Stimulated activated CD8-positive, alpha-beta memory T cell treated with anti-CD3 and anti-CD28 coated beads, Interleukin-7, amount 100 ng/mL, for 4 hours (primary cell): ENCODE measurements around the gene GAREM1.
"Not testable (repeated sequence)": the region's sequence is repeated elsewhere in the genome, so short reads cannot be mapped to it uniquely, and the experiment has no call there.

Source experiments
- DNase-seq, 2 donors: peaks; one replicate each; pipeline ENCODE4 v3.0.0-alpha.2; 2020; ENCODE audit warnings: low read depth in 2 of 2

The GAREM1 gene

DNA sequence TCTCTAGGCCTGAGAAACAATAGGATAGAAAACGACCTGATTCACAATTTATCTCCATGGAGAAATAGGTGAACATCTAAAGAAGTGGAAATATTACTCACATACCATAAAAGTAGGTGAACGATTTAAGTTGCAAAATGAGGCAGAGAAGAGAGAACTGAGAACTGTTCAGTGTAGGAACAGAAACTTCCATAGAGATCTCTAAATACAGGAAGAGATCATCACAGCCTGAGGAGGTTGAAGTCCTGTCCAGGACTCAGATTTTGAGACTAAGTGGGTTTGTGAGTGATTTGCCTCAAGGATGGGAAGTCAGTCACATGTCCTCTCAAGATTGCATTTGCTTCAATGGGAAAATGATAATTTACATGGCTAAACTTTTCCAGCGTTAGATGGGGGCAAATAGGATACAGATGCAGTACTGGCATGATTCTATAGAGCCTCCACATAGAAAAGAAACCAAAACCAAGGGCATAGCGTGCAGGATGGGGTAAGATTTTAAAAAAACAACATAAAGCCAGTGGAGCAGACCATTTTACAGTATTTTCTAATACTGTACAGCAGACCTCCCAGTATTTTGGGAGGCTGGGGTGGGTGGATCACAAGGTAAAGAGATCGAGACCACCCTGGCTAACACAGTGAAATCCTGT lies 212.0 kb downstream of the GAREM1 start:
- no peak for DNase-seq

DNA sequence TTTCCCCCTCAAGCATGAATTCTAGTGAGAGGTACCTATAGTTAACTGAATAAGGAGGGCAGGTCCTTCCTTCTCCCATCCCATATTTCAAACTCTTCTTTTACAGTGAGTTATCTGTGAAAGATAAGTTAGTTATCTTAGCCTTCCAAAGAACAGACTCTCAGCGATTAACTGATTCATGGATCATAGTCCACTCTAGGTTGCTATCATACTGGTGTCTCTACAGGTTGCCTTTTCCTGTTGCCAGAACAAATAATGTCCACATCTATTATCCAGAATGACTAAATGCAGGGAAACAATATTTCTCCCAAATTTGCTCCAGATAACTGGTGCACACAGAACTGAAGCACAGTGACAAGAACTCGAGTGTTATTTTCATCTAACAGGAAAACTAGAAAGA lies 212.5 kb downstream of the GAREM1 start:
- DNase-seq, result no peak

DNA sequence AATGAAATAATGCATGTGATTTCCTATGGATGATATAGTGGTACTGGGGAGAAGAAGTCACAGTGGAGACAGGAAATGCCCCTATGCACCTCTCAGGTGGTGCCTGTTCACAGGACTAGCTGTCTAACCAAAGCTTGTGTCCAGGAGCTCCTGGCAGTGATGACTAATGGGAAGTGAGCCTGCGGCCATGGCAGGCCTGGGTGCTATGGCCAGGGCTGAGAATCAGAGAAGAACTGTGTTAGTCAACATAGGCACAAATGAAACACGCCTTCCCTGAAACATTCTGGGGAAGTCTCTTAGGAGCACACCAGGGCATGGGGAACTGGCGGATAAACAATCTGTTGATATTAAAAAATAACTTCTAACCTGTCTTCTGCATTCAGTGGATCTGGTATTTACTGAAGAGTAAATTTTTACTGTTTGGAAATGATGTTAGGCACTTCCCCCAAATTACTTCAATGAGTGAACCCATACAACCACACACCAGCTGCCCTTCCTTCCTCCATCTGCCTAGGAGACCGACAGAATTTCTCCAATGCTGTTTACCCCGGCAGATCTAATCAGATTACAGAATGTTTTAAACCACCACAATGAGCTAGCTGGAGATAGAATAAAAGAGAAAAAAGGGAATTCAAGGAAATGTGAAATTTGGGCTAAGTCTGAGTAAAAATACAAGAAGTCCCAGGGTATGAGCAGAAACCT lies 213.4 kb downstream of the GAREM1 start:
- no peak for DNase-seq

DNA sequence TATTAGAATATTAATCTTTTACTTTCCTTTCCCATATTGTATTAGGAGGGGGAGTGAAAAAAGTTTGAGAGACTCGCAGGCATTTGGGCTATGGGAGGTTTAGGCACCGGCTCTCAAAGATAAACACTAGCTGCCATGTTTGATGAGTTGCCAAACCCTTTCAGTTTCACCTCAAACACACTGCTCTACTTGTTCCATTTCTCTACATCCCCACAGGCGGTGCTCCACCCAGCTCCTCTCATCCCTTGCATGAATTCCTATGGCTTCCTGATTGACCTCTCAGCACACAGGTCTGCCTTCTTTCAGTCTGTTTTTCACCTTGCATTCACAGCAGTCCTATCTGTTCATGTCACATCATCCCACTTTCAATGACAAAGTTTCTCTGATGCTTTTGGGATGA lies 215.1 kb downstream of the GAREM1 start:
- DNase-seq, result no peak

DNA sequence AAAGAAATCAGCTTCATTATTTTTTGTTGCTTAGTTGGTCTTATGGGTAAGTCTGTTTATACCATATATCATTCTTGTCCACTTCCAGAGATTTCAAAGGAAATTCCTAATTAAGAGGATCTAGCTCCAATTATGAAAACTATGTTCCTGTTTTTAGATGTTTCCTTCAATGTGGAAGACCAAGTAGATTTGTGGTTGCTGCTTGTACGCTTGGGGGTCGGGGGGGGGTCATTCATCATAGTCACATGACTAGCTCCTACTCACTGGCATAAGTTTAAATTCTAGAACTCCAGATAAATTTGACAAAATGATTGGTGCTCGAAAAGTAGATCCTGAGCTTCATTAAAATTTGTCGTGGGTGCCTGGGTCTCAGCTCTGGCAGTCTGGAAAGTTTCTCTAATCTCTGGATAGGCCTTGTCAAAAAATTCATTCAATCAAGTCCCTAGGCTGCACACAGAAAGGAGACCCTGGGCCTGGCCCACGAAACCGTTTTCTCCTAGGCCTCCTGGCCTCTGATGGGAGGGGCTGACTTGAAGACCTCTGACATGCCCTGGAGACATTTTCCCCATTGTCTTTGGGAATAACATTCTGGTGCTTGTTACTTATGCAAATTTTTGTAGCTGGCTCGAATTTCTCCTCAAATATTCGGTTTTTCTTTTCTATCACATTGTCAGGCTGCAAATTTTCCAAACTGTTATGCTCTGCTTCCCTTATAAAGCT lies 218.4 kb downstream of the GAREM1 start:
- no peak for DNase-seq

DNA sequence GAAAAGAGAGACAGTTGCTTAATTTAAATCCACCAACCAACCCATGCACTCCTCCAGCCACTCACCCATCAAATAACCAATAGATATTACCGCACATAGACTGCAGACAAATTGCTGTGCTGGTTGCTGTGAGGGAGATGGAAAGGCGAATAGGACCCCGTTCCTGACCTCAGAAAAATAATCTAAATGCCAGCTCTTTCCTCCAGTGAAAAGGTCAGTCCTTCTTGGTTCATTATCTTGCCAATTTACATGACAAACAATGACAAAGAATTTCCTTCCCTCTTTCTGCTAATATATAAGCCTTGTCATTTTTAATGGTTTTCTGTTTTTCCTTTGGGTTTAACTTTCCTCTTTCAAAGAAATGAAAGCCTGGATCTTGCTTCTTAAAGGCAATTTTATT lies 219.2 kb downstream of the GAREM1 start:
- no peak for DNase-seq

DNA sequence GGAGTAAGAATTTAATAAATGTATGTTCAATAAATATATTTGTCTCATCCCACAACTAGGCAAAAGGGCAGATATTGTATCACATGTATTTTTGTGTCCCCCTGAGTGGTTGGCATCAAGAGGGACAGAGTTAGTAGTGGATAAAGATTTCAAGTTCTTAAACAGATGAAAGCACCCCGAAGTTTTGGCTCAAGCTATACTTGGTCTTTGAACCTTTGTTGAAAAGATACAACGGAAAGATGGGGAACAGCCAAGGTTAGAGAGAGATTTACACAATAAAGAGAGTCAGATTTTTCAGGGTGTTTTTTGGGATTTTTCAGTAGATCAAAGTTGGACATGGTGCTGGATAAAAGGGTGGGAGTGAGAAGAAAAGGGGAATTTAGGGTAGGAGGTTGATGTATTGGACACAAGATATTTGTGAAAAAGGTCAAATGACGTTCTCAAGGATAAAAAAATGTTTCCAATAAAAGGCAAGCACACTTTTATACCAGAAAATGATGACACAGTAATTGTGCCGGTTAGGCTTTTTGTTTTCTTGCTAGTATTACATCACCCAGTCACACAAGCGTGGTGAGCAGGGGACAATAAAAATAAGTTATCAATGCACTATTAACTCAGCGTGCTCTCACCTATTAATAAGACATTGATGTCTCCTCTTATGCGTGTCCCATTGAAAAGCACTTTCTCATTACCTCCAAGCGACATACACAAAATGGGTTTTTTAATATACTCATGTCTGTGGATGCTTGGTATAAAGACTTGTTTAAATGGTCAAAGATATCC lies 221.3 kb downstream of the GAREM1 start:
- no peak for DNase-seq

DNA sequence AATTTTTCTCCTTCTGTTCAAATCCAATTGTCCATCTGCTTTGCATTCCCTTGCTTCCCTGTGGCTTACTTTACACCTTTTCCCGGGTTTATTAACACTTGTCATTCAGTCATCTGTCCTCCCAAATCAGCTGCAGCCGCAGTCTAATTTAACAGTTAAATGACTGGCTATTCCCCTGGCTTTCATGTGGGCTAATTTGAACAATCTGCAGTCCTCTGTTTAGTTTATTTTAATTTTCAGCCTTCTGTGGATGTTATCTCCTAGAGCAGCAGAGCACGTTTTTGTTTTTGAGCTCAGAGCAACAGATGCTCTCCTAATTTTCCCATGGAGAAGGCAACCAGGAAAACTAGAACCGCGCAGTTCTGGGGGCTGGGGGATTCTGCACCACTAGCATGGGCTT lies 225.8 kb downstream of the GAREM1 start:
- DNase-seq, result no peak

DNA sequence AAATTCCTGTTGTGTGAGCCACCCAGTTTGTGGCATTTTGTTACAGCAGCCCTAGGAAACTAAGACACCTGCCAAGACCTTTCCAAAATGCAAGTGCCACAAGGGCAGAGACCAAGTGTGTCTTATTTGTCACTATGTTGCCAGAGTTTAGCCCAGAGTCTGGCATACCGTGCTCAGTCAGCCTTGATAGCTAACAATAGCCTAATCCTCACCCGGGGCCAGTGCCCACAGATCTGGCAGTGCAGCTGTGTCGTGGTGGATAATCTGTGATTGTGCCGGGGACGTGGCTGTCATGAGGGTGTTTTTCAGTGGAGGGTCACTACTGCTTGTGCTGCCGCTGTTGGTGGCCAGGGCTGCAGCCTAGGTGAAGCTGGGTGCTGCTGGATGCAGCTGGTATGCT lies 227.3 kb downstream of the GAREM1 start:
- DNase-seq, result no peak

DNA sequence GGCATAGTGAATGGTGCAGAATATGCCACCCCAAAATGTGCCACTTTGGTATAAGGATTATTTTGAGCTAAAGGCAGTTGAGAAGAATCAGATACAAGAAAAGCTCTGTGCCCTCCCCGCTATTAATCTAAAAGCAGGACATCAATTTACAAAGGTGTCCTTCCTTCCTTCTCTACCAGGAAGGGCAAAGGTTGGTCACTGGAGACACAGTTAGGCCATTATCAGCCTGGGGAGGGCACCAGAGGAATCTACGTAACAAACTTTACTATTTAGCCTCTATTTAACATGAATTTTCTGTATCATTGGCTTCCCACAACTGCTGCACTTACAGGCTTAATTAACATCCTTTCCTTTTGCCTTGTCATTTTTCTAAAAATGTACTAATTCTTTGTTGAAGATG lies 228.3 kb downstream of the GAREM1 start:
- DNase-seq, result no peak

DNA sequence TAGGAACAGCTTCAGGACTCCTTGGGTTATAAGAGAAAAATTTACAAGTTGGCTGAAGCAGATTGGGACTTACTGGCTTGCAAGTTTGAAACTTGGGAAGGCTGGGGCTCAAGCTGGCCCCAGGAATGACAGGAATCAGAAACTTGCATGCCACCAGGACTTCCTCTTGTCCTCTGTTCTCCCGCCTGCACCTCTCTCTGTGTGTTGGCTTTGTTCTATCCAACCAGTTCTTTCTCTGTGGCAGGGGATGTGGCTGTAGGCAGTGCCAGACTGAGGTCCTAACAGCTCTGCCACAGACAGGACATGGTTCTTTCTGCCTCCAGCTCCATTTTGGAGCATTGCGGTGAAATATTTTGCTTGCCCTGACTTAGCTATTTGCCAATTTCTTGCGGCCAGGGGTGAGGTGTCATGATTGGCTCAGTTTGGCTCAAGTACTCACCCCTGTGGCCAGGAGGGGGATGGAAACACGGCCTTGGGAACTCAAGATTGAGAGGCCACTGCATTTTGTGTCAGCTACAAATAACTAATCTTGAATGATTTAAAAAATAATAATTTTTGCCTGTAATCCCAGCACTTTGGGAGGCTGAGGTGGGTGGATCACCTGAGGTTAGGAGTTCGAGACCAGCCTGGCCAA lies 231.9 kb downstream of the GAREM1 start:
- DNase-seq, result no peak

DNA sequence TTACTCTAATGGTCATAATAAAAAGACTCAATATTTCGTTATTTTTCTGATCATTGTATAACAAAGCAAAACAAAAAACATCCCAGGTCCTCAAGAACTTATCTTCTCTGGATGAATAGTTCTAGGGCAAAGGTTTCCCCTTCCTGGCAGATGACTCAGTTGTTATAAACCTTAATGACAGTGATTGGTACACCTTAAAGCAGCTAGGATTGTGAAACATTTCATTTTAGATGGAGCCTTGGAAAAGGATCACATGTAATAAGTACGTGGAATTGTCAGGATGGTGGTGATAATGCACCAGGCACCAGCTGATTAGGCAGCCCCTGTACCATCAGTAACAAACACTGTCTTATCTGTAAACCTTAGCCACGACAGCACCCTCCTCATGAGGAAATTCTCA lies 233.6 kb downstream of the GAREM1 start:
- DNase-seq, result no peak

DNA sequence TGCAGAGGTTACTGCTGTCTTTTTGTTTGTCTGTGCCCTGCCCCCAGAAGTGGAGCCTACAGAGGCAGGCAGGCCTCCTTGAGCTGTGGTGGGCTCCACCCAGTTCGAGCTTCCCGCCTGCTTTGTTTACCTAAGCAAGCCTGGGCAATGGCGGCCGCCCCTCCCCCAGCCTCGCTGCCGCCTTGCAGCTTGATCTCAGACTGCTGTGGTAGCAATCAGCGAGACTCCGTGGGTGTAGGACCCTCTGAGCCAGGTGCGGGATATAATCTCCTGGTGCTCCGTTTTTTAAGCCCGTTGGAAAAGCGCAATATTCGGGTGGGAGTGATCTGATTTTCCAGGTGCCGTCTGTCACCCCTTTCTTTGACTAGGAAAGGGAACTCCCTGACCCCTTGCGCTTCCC lies 237.3 kb downstream of the GAREM1 start:
- not testable (repeated sequence) for DNase-seq

DNA sequence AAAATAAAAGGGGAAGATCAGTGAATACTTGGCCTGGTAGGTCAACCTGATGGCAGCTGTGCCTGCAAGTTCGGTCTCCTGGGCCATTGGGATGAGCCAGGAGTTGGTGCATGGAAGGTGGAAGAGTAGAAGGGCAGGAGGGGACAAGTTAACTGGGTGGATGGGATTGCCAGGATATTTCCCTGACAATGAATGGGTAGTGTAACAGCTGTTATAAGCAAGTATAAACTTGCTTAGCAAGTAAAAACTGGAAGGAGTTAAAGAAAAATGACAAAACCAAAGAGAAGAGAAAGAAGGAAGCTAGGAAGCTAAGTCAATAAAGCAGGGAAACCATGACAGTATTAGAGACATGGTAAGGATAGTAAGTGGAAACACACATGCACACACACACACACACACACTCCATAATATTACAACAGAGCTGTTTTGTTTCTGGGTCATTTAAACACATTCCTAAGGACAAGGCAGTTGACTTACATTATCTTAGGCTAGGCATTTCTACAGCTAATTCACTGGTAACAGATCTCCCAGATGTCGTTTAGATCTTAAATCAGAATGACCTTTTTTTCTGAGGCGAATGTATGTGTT lies 251.2 kb downstream of the GAREM1 start:
- DNase-seq, result no peak

DNA sequence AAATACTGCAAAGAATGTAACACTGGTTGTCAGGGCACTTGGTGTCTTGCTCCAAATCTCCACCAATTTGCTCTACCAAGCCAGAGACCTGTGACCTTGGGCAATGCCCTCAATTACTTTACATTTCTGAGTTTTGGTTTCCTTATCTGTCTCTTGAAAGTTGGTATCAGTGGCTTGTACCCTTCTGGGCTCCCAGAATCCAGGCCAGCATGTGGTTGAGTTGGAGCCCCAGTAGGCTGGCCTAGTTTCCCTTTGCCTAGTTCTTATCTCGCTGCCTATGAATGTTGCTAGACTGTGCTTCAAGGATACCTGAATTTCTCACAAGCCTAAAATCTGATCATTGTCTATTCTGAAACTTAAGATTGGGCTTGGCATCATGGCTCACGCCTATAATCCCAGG lies 254.3 kb downstream of the GAREM1 start:
- no peak for DNase-seq

DNA sequence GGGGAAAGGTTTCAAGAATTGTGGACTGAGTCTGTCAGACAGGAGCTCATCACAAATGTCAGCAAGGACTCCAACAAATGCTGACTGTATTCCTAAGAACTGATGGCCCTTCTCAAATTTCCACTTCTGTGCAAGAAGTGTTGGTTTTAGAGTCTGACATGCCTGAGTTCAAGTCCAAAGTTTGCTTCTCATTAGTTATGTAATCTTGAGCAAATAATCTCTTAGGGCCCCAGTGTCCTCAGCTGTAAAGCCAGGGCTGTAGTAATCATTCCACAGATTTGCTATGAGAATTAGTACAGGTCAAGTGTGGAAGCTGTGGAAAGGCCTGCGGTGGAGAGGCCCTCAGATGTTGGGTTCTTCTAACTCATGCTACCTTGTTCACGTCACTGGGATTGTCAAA lies 257.0 kb downstream of the GAREM1 start:
- DNase-seq, result no peak
